Ovary (tissue), 3 donors: ENCODE measurements around the gene XRCC3.

Experiments
- CTCF ChIP-seq, 3 donors: fragments of 450-650 bp in 2 of 3; fragments of 200-600 bp in 1 of 3; IDR thresholded peaks; one replicate each; pipeline versions ENCODE4 v1.5.1 to v1.8.0; 2016 to 2022; ENCODE audit warnings: antibody characterized with exemption in 3 of 3, mild to moderate bottlenecking in 1 of 3
- POLR2A ChIP-seq: fragments of 450-650 bp; IDR thresholded peaks from one replicate; pipeline ENCODE4 v1.6.1; 2017; ENCODE audit warnings: antibody characterized with exemption, mild to moderate bottlenecking, moderate library complexity
- donor health status: DM: no; HTN: no; CAD: no.

GRCh38 chr14:103719751-103720150 is 4.5 kb upstream of the XRCC3 start:
- TF ChIP-seq POLR2A = no peak
- TF ChIP-seq CTCF (IDR thresholded peaks at IDR 0.05) = no peak
